Tibial nerve (tissue), 4 donors: ENCODE data around the gene RNF111. TPM values are rescaled to one million over a fixed set of nuclear protein-coding genes. Genes with fewer than 3 reads are reported as not detected.

ENCODE experiments used
- DNase-seq, 2 donors: peaks; one replicate each; pipeline ENCODE4 v3.0.0-alpha.2; 2019; ENCODE audit warnings: low spot score in 2 of 2
- H3K27ac ChIP-seq, 4 donors: fragments of 200-600 bp; sonication (generic) in 3 of 4; one replicate each; pipeline ENCODE4 v1.5.1; 2017 to 2019; ENCODE audit warnings: mild to moderate bottlenecking in 1 of 4
- H3K27me3 ChIP-seq, 2 donors: fragments of 200-600 bp; sonication (generic) in 1 of 2; one replicate each; pipeline versions ENCODE4 v1.5.1 to v1.6.0; 2017 to 2019
- H3K36me3 ChIP-seq, 3 donors: fragments of 200-600 bp; sonication (generic); one replicate each; pipeline ENCODE4 v1.5.1; 2018 to 2019
- H3K4me1 ChIP-seq, 4 donors: fragments of 200-600 bp; sonication (generic) in 3 of 4; one replicate each; pipeline ENCODE4 v1.5.1; 2017 to 2019
- H3K4me3 ChIP-seq, 4 donors: fragments of 200-600 bp; sonication (generic) in 3 of 4; one replicate each; pipeline ENCODE4 v1.5.1; 2017 to 2019; ENCODE audit warnings: mild to moderate bottlenecking in 1 of 4, moderate library complexity in 1 of 4
- H3K9me3 ChIP-seq, 4 donors: fragments of 200-600 bp; sonication (generic) in 3 of 4; one replicate each; pipeline ENCODE4 v1.5.1; 2017 to 2019
- CTCF ChIP-seq, 5 experiments: fragments of 200-600 bp in 3 of 5; fragments of 450-650 bp in 2 of 5; sonication (generic) in 3 of 5; IDR thresholded peaks; one replicate each; pipeline ENCODE4 v1.5.1; 2016 to 2019; ENCODE audit warnings: antibody characterized with exemption in 5 of 5, mild to moderate bottlenecking in 3 of 5, moderate library complexity in 2 of 5
- EP300 ChIP-seq, 2 donors: sonication (generic); formaldehyde crosslinking; IDR thresholded peaks; one replicate each; pipeline ENCODE4 v1.6.1; 2017; ENCODE audit warnings: antibody characterized with exemption in 2 of 2, mild to moderate bottlenecking in 1 of 2
- POLR2A ChIP-seq, 2 donors: fragments of 450-650 bp; IDR thresholded peaks; one replicate each; pipeline ENCODE4 v1.6.1; 2017; ENCODE audit warnings: antibody characterized with exemption in 2 of 2, mild to moderate bottlenecking in 2 of 2, moderate library complexity in 2 of 2
- WGBS, 2 donors: methylation state at CpG; one replicate each; pipeline ENCODE4 v1.1.5; 2018; 5-methylcytosine and 5-hydroxymethylcytosine counted together
- total RNA-seq, 4 donors: library from RNA; depleted of rRNA; stranded (reverse); fragments of >200 nt; gene quantifications; one replicate each; pipeline ENCODE4 v1.1.0, GENCODE V29; 2016

RNF111 gene
- total RNA-seq, 4 donors from 2014 or later = 18.8 to 30.3 (median 20.6) TPM

GRCh38 chr15:59048897-59049296 lies 61.4 kb downstream of the RNF111 start:
- Histone ChIP-seq H3K36me3 (peaks cover 0 to 17% (median 0%) of the 10 kb centered on the region in 3 donors), H3K9me3 (no peaks in the 10 kb centered on the region), H3K4me3 (no peak overlapping the region), H3K27me3 (no peaks in the 10 kb centered on the region), H3K27ac (no peak overlapping the region), H3K4me1 (peaks cover 0 to 5% (median 1%) of the 10 kb centered on the region in 4 donors)
- WGBS, 2 donors = 95 to 98% methylated on average over 3 of the region's 3 CpGs
- no peak for TF ChIP-seq EP300 (IDR thresholded peaks at IDR 0.05)
- no peak for TF ChIP-seq CTCF (IDR thresholded peaks at IDR 0.05)
- TF ChIP-seq POLR2A (IDR thresholded peaks at IDR 0.05) = no peak
- DNase-seq = no peak

- WGBS, 2 donors = 76 to 79% methylated on average over 2 of the region's 2 CpGs
- Histone ChIP-seq H3K4me3 (no peak overlapping the region), H3K4me1 (no peaks in the 10 kb centered on the region), H3K9me3 (no peaks in the 10 kb centered on the region), H3K27ac (no peak overlapping the region), H3K36me3 (peaks cover 0 to 38% (median 0%) of the 10 kb centered on the region in 3 donors), H3K27me3 (no peaks in the 10 kb centered on the region)
- no peak for DNase-seq
- no peak for TF ChIP-seq POLR2A (IDR thresholded peaks at IDR 0.05)
- TF ChIP-seq EP300 (IDR thresholded peaks at IDR 0.05) = no peak
- TF ChIP-seq CTCF (IDR thresholded peaks at IDR 0.05) = no peak
These were observed 64.7 kb downstream of the RNF111 start for GRCh38 chr15:59051873-59052861.

GRCh38 chr15:59052915-59053407 lies 65.5 kb downstream of the RNF111 start:
- H3K27ac ChIP-seq = no peak overlapping the region
- H3K27me3 ChIP-seq = no peaks in the 10 kb centered on the region
- no peaks in the 10 kb centered on the region for H3K4me1 ChIP-seq
- 67 to 79% methylated on average over 3 of the region's 3 CpGs for WGBS, 2 donors
- no peak for DNase-seq
- no peak for TF ChIP-seq CTCF (IDR thresholded peaks at IDR 0.05)
- no peak for TF ChIP-seq POLR2A (IDR thresholded peaks at IDR 0.05)
- TF ChIP-seq EP300 (IDR thresholded peaks at IDR 0.05) = no peak
- H3K9me3 ChIP-seq = no peaks in the 10 kb centered on the region
- H3K4me3 ChIP-seq = no peak overlapping the region
- H3K36me3 ChIP-seq = peaks cover 0 to 46% (median 0%) of the 10 kb centered on the region in 3 donors

GRCh38 chr15:59053482-59053881 lies 66.0 kb downstream of the RNF111 start:
- no peaks in the 10 kb centered on the region for H3K4me1 ChIP-seq
- H3K9me3 ChIP-seq = no peaks in the 10 kb centered on the region
- H3K27me3 ChIP-seq = no peaks in the 10 kb centered on the region
- 92 to 97% methylated on average over 2 of the region's 2 CpGs for WGBS, 2 donors
- no peak overlapping the region for H3K27ac ChIP-seq
- H3K4me3 ChIP-seq = no peak overlapping the region
- peaks cover 0 to 51% (median 2%) of the 10 kb centered on the region in 3 donors for H3K36me3 ChIP-seq
- no peak for DNase-seq
- TF ChIP-seq CTCF (IDR thresholded peaks at IDR 0.05) = no peak
- TF ChIP-seq POLR2A (IDR thresholded peaks at IDR 0.05) = no peak
- TF ChIP-seq EP300 (IDR thresholded peaks at IDR 0.05) = no peak

GRCh38 chr15:59059076-59059597 lies 71.7 kb downstream of the RNF111 start:
- TF ChIP-seq CTCF (IDR thresholded peaks at IDR 0.05) (no peak), EP300 (IDR thresholded peaks at IDR 0.05) (no peak), POLR2A (IDR thresholded peaks at IDR 0.05) (no peak)
- no peaks in the 10 kb centered on the region for H3K27me3 ChIP-seq
- no peaks in the 10 kb centered on the region for H3K9me3 ChIP-seq
- no peak overlapping the region for H3K27ac ChIP-seq
- WGBS, 2 donors = 95 to 97% methylated on average over 2 of the region's 2 CpGs
- peaks cover 0 to 5% (median 0%) of the 10 kb centered on the region in 4 donors for H3K4me1 ChIP-seq
- no peak overlapping the region for H3K4me3 ChIP-seq
- H3K36me3 ChIP-seq = peaks cover 0 to 81% (median 11%) of the 10 kb centered on the region in 3 donors
- no peak for DNase-seq
